Measurements from ENCODE around the gene GIMAP8. TPM values are rescaled to one million over a fixed set of nuclear protein-coding genes. Genes with fewer than 3 reads are reported as not detected.

The GIMAP8 gene
- total RNA-seq, 6 experiments from 2014 or later, result 2.7 to 10.0 (median 6.2) TPM

DNA sequence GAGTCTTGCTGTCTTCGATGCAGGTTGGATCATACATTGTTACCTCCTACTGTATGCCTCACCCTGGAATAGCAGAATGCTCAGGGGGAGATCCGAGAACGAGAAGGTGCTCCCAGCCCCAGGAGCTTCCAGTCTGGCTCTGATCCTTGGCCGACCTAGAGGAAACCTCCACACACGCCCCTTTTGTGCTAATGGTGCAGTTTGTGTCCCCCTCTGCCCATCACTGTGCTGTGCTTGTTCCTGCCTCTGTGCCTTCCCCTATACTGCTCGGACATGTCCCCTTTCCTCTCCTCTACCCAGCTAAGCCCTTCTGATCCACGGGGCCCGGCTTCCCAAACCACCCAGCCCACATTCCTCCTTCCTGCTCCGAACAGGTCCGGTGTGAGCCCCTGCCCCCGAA, 38.8 kb upstream of the GIMAP8 start:
- Histone ChIP-seq H3K4me3 (no peak overlapping the region), H3K9me3 (no peaks in the 10 kb centered on the region), H3K36me3 (peaks cover 0 to 5% (median 0%) of the 10 kb centered on the region in 4 donors), H3K27ac (no peak overlapping the region), H3K27me3 (no peaks in the 10 kb centered on the region), H3K4me1 (peaks cover 0 to 23% (median 3%) of the 10 kb centered on the region in 4 donors)
- intact Hi-C loops (cut with DNase I), result no loop called here
- 86% methylated on average over 5 of the region's 11 CpGs for WGBS (ENCODE audit: insufficient coverage, low coverage, low lambda C conversion rate, missing lambda C conversion rate)
- ATAC-seq, result no peak
- no peak for DNase-seq
- TF ChIP-seq, protein P1, sequence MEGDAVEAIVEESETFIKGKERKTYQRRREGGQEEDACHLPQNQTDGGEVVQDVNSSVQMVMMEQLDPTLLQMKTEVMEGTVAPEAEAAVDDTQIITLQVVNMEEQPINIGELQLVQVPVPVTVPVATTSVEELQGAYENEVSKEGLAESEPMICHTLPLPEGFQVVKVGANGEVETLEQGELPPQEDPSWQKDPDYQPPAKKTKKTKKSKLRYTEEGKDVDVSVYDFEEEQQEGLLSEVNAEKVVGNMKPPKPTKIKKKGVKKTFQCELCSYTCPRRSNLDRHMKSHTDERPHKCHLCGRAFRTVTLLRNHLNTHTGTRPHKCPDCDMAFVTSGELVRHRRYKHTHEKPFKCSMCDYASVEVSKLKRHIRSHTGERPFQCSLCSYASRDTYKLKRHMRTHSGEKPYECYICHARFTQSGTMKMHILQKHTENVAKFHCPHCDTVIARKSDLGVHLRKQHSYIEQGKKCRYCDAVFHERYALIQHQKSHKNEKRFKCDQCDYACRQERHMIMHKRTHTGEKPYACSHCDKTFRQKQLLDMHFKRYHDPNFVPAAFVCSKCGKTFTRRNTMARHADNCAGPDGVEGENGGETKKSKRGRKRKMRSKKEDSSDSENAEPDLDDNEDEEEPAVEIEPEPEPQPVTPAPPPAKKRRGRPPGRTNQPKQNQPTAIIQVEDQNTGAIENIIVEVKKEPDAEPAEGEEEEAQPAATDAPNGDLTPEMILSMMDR (IDR thresholded peaks at IDR 0.05), result no peak
- TF ChIP-seq POLR2A (IDR thresholded peaks at IDR 0.05), result no peak

- TF ChIP-seq POLR2A (IDR thresholded peaks at IDR 0.05), result no peak
- TF ChIP-seq, protein P1 (IDR thresholded peaks at IDR 0.05), result no peak
- Histone ChIP-seq H3K9me3 (no peaks in the 10 kb centered on the region), H3K27ac (no peak overlapping the region), H3K4me3 (no peak overlapping the region), H3K36me3 (peaks cover 0 to 5% (median 0%) of the 10 kb centered on the region in 4 donors), H3K4me1 (peaks cover 0 to 20% (median 2%) of the 10 kb centered on the region in 4 donors), H3K27me3 (no peaks in the 10 kb centered on the region)
- 88% methylated on average over 7 of the region's 11 CpGs for WGBS (ENCODE audit: insufficient coverage, low coverage, low lambda C conversion rate, missing lambda C conversion rate)
- intact Hi-C loops (cut with DNase I), result no loop called here
- no peak for ATAC-seq
- no peak for DNase-seq
Measured at GRCh38 chr7:150412016-150412415, 38.4 kb upstream of the GIMAP8 start.

GRCh38 chr7:150412518-150413488, 37.6 kb upstream of the GIMAP8 start:
- intact Hi-C loops (cut with DNase I), result no loop called here
- no peak for ATAC-seq
- Histone ChIP-seq H3K4me1 (peaks cover 0 to 13% (median 2%) of the 10 kb centered on the region in 4 donors), H3K9me3 (no peaks in the 10 kb centered on the region), H3K36me3 (peaks cover 0 to 5% (median 0%) of the 10 kb centered on the region in 4 donors), H3K27ac (no peak overlapping the region), H3K27me3 (no peaks in the 10 kb centered on the region), H3K4me3 (no peak overlapping the region)
- TF ChIP-seq, protein P1 (IDR thresholded peaks at IDR 0.05), result no peak
- TF ChIP-seq POLR2A (IDR thresholded peaks at IDR 0.05), result no peak
- DNase-seq, result peak in 1 of 3 donors; percentile 38
- 79% methylated on average over 14 of the region's 37 CpGs for WGBS (ENCODE audit: insufficient coverage, low coverage, low lambda C conversion rate, missing lambda C conversion rate)

DNA sequence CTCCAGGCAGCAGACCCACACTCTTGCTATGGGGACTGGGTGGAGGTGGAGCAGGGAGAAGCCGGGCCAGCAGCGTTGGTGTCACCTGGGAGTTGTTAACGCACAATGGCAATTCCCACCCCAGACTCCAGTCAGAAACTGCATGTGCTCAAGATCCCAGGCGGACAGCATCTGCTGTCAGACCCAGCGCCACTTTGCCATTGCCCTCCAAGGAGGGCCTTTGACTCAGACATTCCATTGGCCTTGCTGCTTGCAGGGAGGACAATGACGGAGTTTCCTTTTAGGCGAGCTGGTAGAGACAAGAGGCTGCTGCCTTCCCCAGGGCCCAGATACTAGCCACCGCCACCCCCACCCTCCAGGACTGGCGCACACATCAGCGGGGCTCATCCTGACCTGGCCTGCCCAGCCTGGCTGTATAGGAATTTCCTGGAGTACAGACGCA, 36.8 kb upstream of the GIMAP8 start:
- DNase-seq, result no peak
- intact Hi-C loops (cut with DNase I), result no loop called here
- no peaks in the 10 kb centered on the region for H3K27me3 ChIP-seq
- H3K4me1 ChIP-seq, result peaks cover 0 to 13% (median 2%) of the 10 kb centered on the region in 4 donors
- ATAC-seq, result no peak
- H3K9me3 ChIP-seq, result no peaks in the 10 kb centered on the region
- H3K36me3 ChIP-seq, result peaks cover 0 to 5% (median 0%) of the 10 kb centered on the region in 4 donors
- no peak overlapping the region for H3K4me3 ChIP-seq
- no peak overlapping the region for H3K27ac ChIP-seq
- WGBS (ENCODE audit: insufficient coverage, low coverage, low lambda C conversion rate, missing lambda C conversion rate), result no CpG with 5 or more reads among the region's 11 CpGs
- TF ChIP-seq, protein P1 (IDR thresholded peaks at IDR 0.05), result no peak
- TF ChIP-seq POLR2A (IDR thresholded peaks at IDR 0.05), result no peak
